H9 (cell line): ENCODE measurements around the gene MROH2A. TPM values are rescaled to one million over a fixed set of nuclear protein-coding genes. Genes with fewer than 3 reads are reported as not detected.

ENCODE experiments used
- DNase-seq: peaks from one replicate; pipeline ENCODE4 v3.0.0-alpha.2; 2017
- H2AFZ ChIP-seq: one replicate; pipeline ENCODE4 v1.6.1; 2013; ENCODE audit warnings: mild to moderate bottlenecking, low read length, control low read depth, moderate library complexity
- H2AK5ac ChIP-seq: 2 replicates; pipeline ENCODE4 v1.6.1; 2013; ENCODE audit warnings: low read length, control low read depth, mixed read lengths; ENCODE audit not compliant: insufficient read length
- H2BK120ac ChIP-seq: one replicate; pipeline ENCODE4 v1.6.1; 2013; ENCODE audit warnings: low read depth, mild to moderate bottlenecking, low read length, control low read depth, inconsistent platforms; ENCODE audit not compliant: poor library complexity, severe bottlenecking
- H2BK12ac ChIP-seq: 2 replicates; pipeline ENCODE4 v1.6.1; 2013; ENCODE audit warnings: low read length, control low read depth, mixed read lengths, low read depth; ENCODE audit not compliant: insufficient read length
- H2BK15ac ChIP-seq: 2 replicates; pipeline ENCODE4 v1.6.1; 2013; ENCODE audit warnings: low read depth, low read length, control low read depth
- H2BK20ac ChIP-seq: one replicate; pipeline ENCODE4 v1.6.1; 2013; ENCODE audit warnings: low read depth, mild to moderate bottlenecking, low read length, control low read depth, inconsistent platforms; ENCODE audit not compliant: poor library complexity, severe bottlenecking
- H2BK5ac ChIP-seq: 2 replicates; pipeline ENCODE4 v1.6.1; 2013; ENCODE audit warnings: low read length, control low read depth, mixed read lengths; ENCODE audit not compliant: insufficient read length
- H3K14ac ChIP-seq: 2 replicates; pipeline ENCODE4 v1.6.1; 2013; ENCODE audit warnings: low read length, control low read depth; ENCODE audit not compliant: insufficient read depth
- H3K18ac ChIP-seq: 2 replicates; pipeline ENCODE4 v1.6.1; 2013; ENCODE audit warnings: low read depth, mild to moderate bottlenecking, mixed read lengths, low read length, control low read depth; ENCODE audit not compliant: insufficient read length
- H3K23ac ChIP-seq: 2 replicates; pipeline ENCODE4 v1.6.1; 2013; ENCODE audit warnings: low read length, control low read depth, mixed read lengths, low read depth; ENCODE audit not compliant: insufficient read length
- H3K23me2 ChIP-seq: 2 replicates; pipeline ENCODE4 v1.6.1; 2013; ENCODE audit warnings: low read depth, mild to moderate bottlenecking, mixed read lengths, low read length, control low read depth; ENCODE audit not compliant: insufficient read length, poor library complexity, severe bottlenecking
- H3K27ac ChIP-seq: 2 replicates; pipeline ENCODE4 v1.5.1; 2013; ENCODE audit warnings: low read length, control low read depth, mixed read lengths, low read depth; ENCODE audit not compliant: insufficient read length
- H3K27me3 ChIP-seq: 2 replicates; pipeline ENCODE4 v1.6.1; 2013; ENCODE audit warnings: low read length, control low read depth, inconsistent platforms; ENCODE audit not compliant: insufficient read depth
- H3K4ac ChIP-seq: 2 replicates; pipeline ENCODE4 v1.6.1; 2013; ENCODE audit warnings: low read depth, mild to moderate bottlenecking, control low read depth, inconsistent platforms, low read length, moderate library complexity
- H3K4me1 ChIP-seq: 2 replicates; pipeline ENCODE4 v1.6.1; 2013; ENCODE audit warnings: low read length, control low read depth, inconsistent platforms; ENCODE audit not compliant: insufficient read depth
- H3K4me2 ChIP-seq: 2 replicates; pipeline ENCODE4 v1.6.1; 2013; ENCODE audit warnings: low read length, control low read depth, mixed read lengths; ENCODE audit not compliant: insufficient read length, insufficient read depth
- H3K56ac ChIP-seq: 2 replicates; pipeline ENCODE4 v1.6.1; 2013; ENCODE audit warnings: low read depth, mild to moderate bottlenecking, mixed read lengths, low read length, control low read depth; ENCODE audit not compliant: insufficient read length
- H3K79me1 ChIP-seq: 2 replicates; pipeline ENCODE4 v1.6.1; 2013; ENCODE audit warnings: low read depth, mild to moderate bottlenecking, moderate library complexity, low read length, control low read depth, inconsistent platforms; ENCODE audit not compliant: insufficient read depth, poor library complexity, severe bottlenecking
- H3K79me2 ChIP-seq: 2 replicates; pipeline ENCODE4 v1.6.1; 2013; ENCODE audit warnings: low read length, control low read depth, inconsistent platforms; ENCODE audit not compliant: insufficient read depth
- H3K9ac ChIP-seq: 2 replicates; pipeline ENCODE4 v1.6.1; 2013; ENCODE audit warnings: low read length, control low read depth, mixed read lengths; ENCODE audit not compliant: insufficient read length; ENCODE audit errors: extremely low read depth
- H3K9me3 ChIP-seq: one replicate; pipeline ENCODE4 v1.6.1; 2013; ENCODE audit warnings: low read depth, low read length, inconsistent platforms; ENCODE audit not compliant: control insufficient read depth
- H3T11ph ChIP-seq: one replicate; pipeline ENCODE4 v1.6.1; 2013; ENCODE audit warnings: mild to moderate bottlenecking, low read length, control low read depth, inconsistent platforms
- H4K20me1 ChIP-seq: one replicate; pipeline ENCODE4 v1.6.1; 2013; ENCODE audit not compliant: control insufficient read depth, insufficient read length, insufficient read depth
- H4K5ac ChIP-seq: 2 replicates; pipeline ENCODE4 v1.6.1; 2013; ENCODE audit warnings: low read depth, mild to moderate bottlenecking, mixed read lengths, low read length, control low read depth; ENCODE audit not compliant: insufficient read length
- H4K8ac ChIP-seq: replicated peaks from 2 replicates; pipeline ENCODE4 v1.6.1; 2013; ENCODE audit warnings: low read length, control low read depth, mixed read lengths, low read depth; ENCODE audit not compliant: insufficient read length
- H4K91ac ChIP-seq: 2 replicates; pipeline ENCODE4 v1.6.1; 2013; ENCODE audit warnings: low read depth, mild to moderate bottlenecking, moderate library complexity, mixed read lengths, low read length, control low read depth; ENCODE audit not compliant: insufficient read length
- H3K27ac Mint-ChIP-seq, 3 experiments: 2 replicates in 2 of 3; 3 replicates in 1 of 3; pipeline ENCODE4 v1.8.0; 2020 to 2021; ENCODE audit warnings: mixed read lengths in 3 of 3, mild to moderate bottlenecking in 1 of 3, moderate library complexity in 1 of 3
- H3K27me3 Mint-ChIP-seq: 2 replicates; pipeline ENCODE4 v1.8.0; 2021; ENCODE audit warnings: low read depth, mild to moderate bottlenecking, moderate library complexity, mixed read lengths
- H3K36me3 Mint-ChIP-seq, 3 experiments: 2 replicates in 2 of 3; 3 replicates in 1 of 3; pipeline ENCODE4 v1.8.0; 2020 to 2021; ENCODE audit warnings: low read depth in 3 of 3, mixed read lengths in 3 of 3; ENCODE audit not compliant: insufficient read depth in 1 of 3
- H3K4me1 Mint-ChIP-seq, 2 experiments: 2 replicates each; pipeline ENCODE4 v1.8.0; 2020; ENCODE audit warnings: mixed read lengths in 2 of 2
- H3K4me3 Mint-ChIP-seq, 2 experiments: 2 replicates in 1 of 2; 3 replicates in 1 of 2; pipeline ENCODE4 v1.8.0; 2020 to 2021; ENCODE audit warnings: mild to moderate bottlenecking in 2 of 2, mixed read lengths in 2 of 2, moderate library complexity in 1 of 2
- H3K9me3 Mint-ChIP-seq, 2 experiments: 2 replicates in 1 of 2; 3 replicates in 1 of 2; pipeline ENCODE4 v1.8.0; 2020; ENCODE audit warnings: mild to moderate bottlenecking in 2 of 2, mixed read lengths in 2 of 2, moderate library complexity in 1 of 2
- CTCF ChIP-seq: fragments of 200-600 bp; sonication (generic); conservative IDR thresholded peaks from 3 replicates; pipeline ENCODE4 v1.8.0; 2021; ENCODE audit warnings: antibody characterized with exemption, mild to moderate bottlenecking
- WGBS: extraction: QIAGEN DNeasy Blood & Tissue Kit; methylation state at CpG from one replicate; pipeline ENCODE4 v1.1.7; 2013; ENCODE audit warnings: missing lambda C conversion rate, low lambda C conversion rate, mixed read lengths; ENCODE audit not compliant: insufficient read length; ENCODE audit errors: extremely low coverage; 5-methylcytosine and 5-hydroxymethylcytosine counted together
- total RNA-seq: library from RNA; stranded (reverse); gene quantifications from 2 replicates; pipeline ENCODE4 v1.2.1, GENCODE V29; 2021

The MROH2A gene
- total RNA-seq, 1 experiment from 2014 or later = not detected

DNA sequence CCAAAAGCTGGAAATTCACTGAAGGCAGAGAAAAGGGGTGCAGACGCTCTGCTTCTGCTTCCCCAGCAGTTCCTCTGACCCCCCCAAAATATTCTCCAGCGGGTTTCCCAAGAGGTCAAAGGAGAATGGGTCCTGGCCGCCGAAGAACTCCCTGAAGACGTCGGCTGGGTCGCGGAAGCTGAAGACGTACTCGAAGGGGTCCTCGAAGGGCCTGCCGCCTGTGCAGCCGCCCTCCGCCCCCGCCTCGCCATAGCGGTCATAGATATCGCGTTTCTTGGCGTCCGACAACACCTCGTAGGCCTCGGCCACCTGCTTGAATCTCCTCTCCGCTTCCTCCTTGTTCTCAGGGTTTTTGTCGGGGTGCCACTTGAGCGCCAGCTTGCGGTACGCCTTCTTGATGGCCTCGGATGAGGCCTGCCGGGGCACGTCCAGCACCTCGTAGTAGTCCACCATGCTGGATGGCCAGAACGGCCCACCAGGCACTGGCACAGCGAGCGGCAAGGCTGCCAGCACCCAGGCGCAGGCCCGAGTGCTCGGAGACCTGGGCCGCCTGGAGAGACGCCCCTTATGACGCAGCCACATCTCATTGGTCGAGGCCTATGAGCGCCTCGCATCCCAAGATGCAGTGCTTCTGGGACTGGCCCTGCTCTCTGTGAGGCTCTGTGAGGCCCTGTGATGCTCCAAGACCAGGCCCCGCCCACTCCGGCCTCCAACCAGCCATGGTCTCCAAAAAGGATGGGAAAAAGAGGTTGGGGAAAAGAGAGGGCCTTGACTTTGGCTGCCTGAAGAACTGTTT, 34.5 kb upstream of the MROH2A start:
- H3K4me3 Mint-ChIP-seq = no peak overlapping the region
- no peak overlapping the region for H4K8ac ChIP-seq
- H4K20me1 ChIP-seq = no peaks in the 10 kb centered on the region
- no peaks in the 10 kb centered on the region for H3K4me1 Mint-ChIP-seq
- H3K79me1 ChIP-seq = no peaks in the 10 kb centered on the region
- no peak overlapping the region for H2AFZ ChIP-seq
- H3K36me3 Mint-ChIP-seq = peaks cover 0 to 3% (median 0%) of the 10 kb centered on the region in 3 experiments; a peak in 1 of 7 replicates
- no peaks in the 10 kb centered on the region for H3K4me1 ChIP-seq
- no peak for TF ChIP-seq CTCF
- no peak for DNase-seq
- no peak overlapping the region for H4K91ac ChIP-seq
- H3T11ph ChIP-seq = no peak overlapping the region
- no peak overlapping the region; the same call in 1 of the 2 replicates for H3K14ac ChIP-seq
- H2BK12ac ChIP-seq = no peak overlapping the region
- H3K27me3 ChIP-seq = no peaks in the 10 kb centered on the region
- no peak overlapping the region for H4K5ac ChIP-seq
- H3K79me2 ChIP-seq = no peaks in the 10 kb centered on the region
- H2AK5ac ChIP-seq = no peak overlapping the region
- no peak overlapping the region for H2BK15ac ChIP-seq
- WGBS = no CpG with 5 or more reads among the region's 46 CpGs
- no peak overlapping the region for H3K56ac ChIP-seq
- H3K4me2 ChIP-seq = no peak overlapping the region
- peaks cover 6% of the 10 kb centered on the region for H3K27me3 Mint-ChIP-seq
- no peaks in the 10 kb centered on the region for H3K23me2 ChIP-seq
- H3K4ac ChIP-seq = no peak overlapping the region
- no peak overlapping the region for H3K9ac ChIP-seq
- no peak overlapping the region for H3K18ac ChIP-seq
- peaks cover 11 to 16% of the 10 kb centered on the region in 2 experiments for H3K9me3 Mint-ChIP-seq
- no peak overlapping the region for H2BK120ac ChIP-seq
- H3K23ac ChIP-seq = no peak overlapping the region
- H2BK5ac ChIP-seq = no peak overlapping the region
- H3K27ac ChIP-seq = no peak overlapping the region
- no peaks in the 10 kb centered on the region for H3K9me3 ChIP-seq
- H3K27ac Mint-ChIP-seq = no peak overlapping the region
- H2BK20ac ChIP-seq = no peak overlapping the region
